WERI-Rb-1 (cell line): Measurements from ENCODE around the gene ZNF691.

Source experiments
- DNase-seq: peaks from one replicate; pipeline ENCODE4 v3.0.0-alpha.2; 2020
- H3K27ac ChIP-seq: fragments of 250-450 bp; sonication (Bioruptor Pico); 2 replicates; pipeline ENCODE4 v1.5.1; 2020; ENCODE audit warnings: mild to moderate bottlenecking, moderate library complexity
- H3K27me3 ChIP-seq: fragments of 250-450 bp; sonication (Bioruptor Pico); 2 replicates; pipeline ENCODE4 v1.5.1; 2021; ENCODE audit warnings: mild to moderate bottlenecking, low read depth, moderate library complexity; ENCODE audit not compliant: insufficient read depth, severe bottlenecking
- H3K36me3 ChIP-seq: fragments of 250-450 bp; sonication (Bioruptor Pico); 2 replicates; pipeline ENCODE4 v1.5.1; 2020; ENCODE audit warnings: mild to moderate bottlenecking, moderate library complexity
- H3K4me3 ChIP-seq: 2 replicates; pipeline ENCODE4 v1.5.1; 2011; ENCODE audit warnings: low read depth, mild to moderate bottlenecking, control low read depth, low read length
- H3K9me3 ChIP-seq: fragments of 250-450 bp; sonication (Bioruptor Pico); 2 replicates; pipeline ENCODE4 v1.5.1; 2021; ENCODE audit warnings: mild to moderate bottlenecking, moderate library complexity; ENCODE audit not compliant: severe bottlenecking
- CTCF ChIP-seq: IDR thresholded peaks from 2 replicates; pipeline ENCODE4 v1.5.1; 2011; ENCODE audit warnings: low read depth, mild to moderate bottlenecking, control low read depth, inconsistent platforms, low read length

ZNF691 gene

GRCh38 chr1:42880384-42880783 lies 34.0 kb downstream of the ZNF691 start:
- Histone ChIP-seq H3K27me3 (no peaks in the 10 kb centered on the region), H3K36me3 (no peaks in the 10 kb centered on the region), H3K27ac (no peak overlapping the region), H3K9me3 (peaks cover 3% of the 10 kb centered on the region), H3K4me3 (no peak overlapping the region)
- DNase-seq, result no peak
- no peak for TF ChIP-seq CTCF

- no peak for TF ChIP-seq CTCF
- H3K36me3 ChIP-seq, result no peaks in the 10 kb centered on the region
- H3K9me3 ChIP-seq, result peaks cover 2% of the 10 kb centered on the region
- DNase-seq, result no peak
- no peaks in the 10 kb centered on the region for H3K27me3 ChIP-seq
- no peak overlapping the region for H3K27ac ChIP-seq
- no peak overlapping the region for H3K4me3 ChIP-seq
Observed at GRCh38 chr1:42886046-42886739, 39.8 kb downstream of the ZNF691 start.

GRCh38 chr1:42886800-42887199 lies 40.4 kb downstream of the ZNF691 start:
- Histone ChIP-seq H3K36me3 (no peaks in the 10 kb centered on the region), H3K27ac (no peak overlapping the region), H3K27me3 (no peaks in the 10 kb centered on the region), H3K9me3 (peaks cover 2% of the 10 kb centered on the region), H3K4me3 (no peak overlapping the region)
- no peak for DNase-seq
- no peak for TF ChIP-seq CTCF

- TF ChIP-seq CTCF, result no peak
- H3K36me3 ChIP-seq, result no peaks in the 10 kb centered on the region
- no peak overlapping the region for H3K27ac ChIP-seq
- H3K27me3 ChIP-seq, result no peaks in the 10 kb centered on the region
- peaks cover 2% of the 10 kb centered on the region for H3K9me3 ChIP-seq
- H3K4me3 ChIP-seq, result no peak overlapping the region
- no peak for DNase-seq
Observed at GRCh38 chr1:42887366-42887765, 41.0 kb downstream of the ZNF691 start.

- Histone ChIP-seq H3K27ac (no peak overlapping the region), H3K27me3 (no peaks in the 10 kb centered on the region), H3K9me3 (peaks cover 2% of the 10 kb centered on the region), H3K4me3 (no peak overlapping the region), H3K36me3 (no peaks in the 10 kb centered on the region)
- no peak for DNase-seq
- TF ChIP-seq CTCF, result no peak
Observed at GRCh38 chr1:42888013-42888633, 41.7 kb downstream of the ZNF691 start.

- DNase-seq, result no peak
- Histone ChIP-seq H3K9me3 (peaks cover 3% of the 10 kb centered on the region), H3K27me3 (no peaks in the 10 kb centered on the region), H3K27ac (no peak overlapping the region), H3K4me3 (no peak overlapping the region), H3K36me3 (no peaks in the 10 kb centered on the region)
- TF ChIP-seq CTCF, result no peak
Observed at GRCh38 chr1:42889264-42889663, 42.9 kb downstream of the ZNF691 start.
